ENCODE results near the gene NELL2. TPM values are rescaled to one million over a fixed set of nuclear protein-coding genes. Genes with fewer than 3 reads are reported as not detected.

NELL2 gene
- total and polyA plus RNA-seq, 4 donors = 103 to 241 (median 127) TPM

GRCh38 chr12:44881197-44881596 is 5.1 kb upstream of the NELL2 start:
- H3K27me3 ChIP-seq (ENCODE audit: control insufficient read depth, insufficient read depth, low read length) = no peaks in the 10 kb centered on the region
- H3K4me3 ChIP-seq (ENCODE audit: low read depth, low read length) = no peak overlapping the region
- no peaks in the 10 kb centered on the region for H3K36me3 ChIP-seq (ENCODE audit: control insufficient read depth, insufficient read depth, low read length)
- H3K27ac ChIP-seq (ENCODE audit: low read depth, low read length) = no peak overlapping the region
- H3K4me1 ChIP-seq (ENCODE audit: control insufficient read depth, insufficient read depth, low read length) = peaks cover 8% of the 10 kb centered on the region
- DNase-seq (ENCODE audit: low read depth in 4 of 6, low spot score in 6 of 6) = no peak
- peaks cover 2% of the 10 kb centered on the region for H3K9me3 ChIP-seq (ENCODE audit: control insufficient read depth, insufficient read depth, low read length)
- WGBS (ENCODE audit: insufficient coverage) = no CpG with 5 or more reads among the region's 1 CpG

GRCh38 chr12:44876544-44877410 is 662 bp upstream of the NELL2 start:
- peak in 5 of 6 donors; percentile 36 to 85 (median 61) for DNase-seq (ENCODE audit: low read depth in 4 of 6, low spot score in 6 of 6)
- Histone ChIP-seq H3K4me1 (ENCODE audit: control insufficient read depth, insufficient read depth, low read length) (peaks cover 15% of the 10 kb centered on the region), H3K9me3 (ENCODE audit: control insufficient read depth, insufficient read depth, low read length) (no peaks in the 10 kb centered on the region), H3K27me3 (ENCODE audit: control insufficient read depth, insufficient read depth, low read length) (peaks cover 9% of the 10 kb centered on the region), H3K36me3 (ENCODE audit: control insufficient read depth, insufficient read depth, low read length) (no peaks in the 10 kb centered on the region), H3K27ac (ENCODE audit: low read depth, low read length) (peak overlapping the region; percentile 72), H3K4me3 (ENCODE audit: low read depth, low read length) (peak overlapping the region; percentile 63)
- 0% methylated on average over 32 of the region's 42 CpGs for WGBS (ENCODE audit: insufficient coverage)

GRCh38 chr12:44875417-44875953 is 630 bp downstream of the NELL2 start:
- Histone ChIP-seq H3K27me3 (ENCODE audit: control insufficient read depth, insufficient read depth, low read length) (peaks cover 9% of the 10 kb centered on the region), H3K9me3 (ENCODE audit: control insufficient read depth, insufficient read depth, low read length) (no peaks in the 10 kb centered on the region), H3K4me3 (ENCODE audit: low read depth, low read length) (peak overlapping the region; percentile 63), H3K36me3 (ENCODE audit: control insufficient read depth, insufficient read depth, low read length) (no peaks in the 10 kb centered on the region), H3K4me1 (ENCODE audit: control insufficient read depth, insufficient read depth, low read length) (peaks cover 15% of the 10 kb centered on the region), H3K27ac (ENCODE audit: low read depth, low read length) (peak overlapping the region; percentile 57)
- peak in 4 of 6 donors; percentile 45 to 72 (median 56) for DNase-seq (ENCODE audit: low read depth in 4 of 6, low spot score in 6 of 6)
- 0% methylated on average over 23 of the region's 27 CpGs for WGBS (ENCODE audit: insufficient coverage)

GRCh38 chr12:44874981-44875416 is 1.1 kb downstream of the NELL2 start:
- H3K9me3 ChIP-seq (ENCODE audit: control insufficient read depth, insufficient read depth, low read length) = no peaks in the 10 kb centered on the region
- H3K36me3 ChIP-seq (ENCODE audit: control insufficient read depth, insufficient read depth, low read length) = no peaks in the 10 kb centered on the region
- DNase-seq (ENCODE audit: low read depth in 4 of 6, low spot score in 6 of 6) = peak in 4 of 6 donors; percentile 3 to 64 (median 42)
- no peak overlapping the region for H3K27ac ChIP-seq (ENCODE audit: low read depth, low read length)
- WGBS (ENCODE audit: insufficient coverage) = 0% methylated on average over 7 of the region's 12 CpGs
- peak overlapping the region; percentile 63 for H3K4me3 ChIP-seq (ENCODE audit: low read depth, low read length)
- H3K27me3 ChIP-seq (ENCODE audit: control insufficient read depth, insufficient read depth, low read length) = peaks cover 9% of the 10 kb centered on the region
- peaks cover 15% of the 10 kb centered on the region for H3K4me1 ChIP-seq (ENCODE audit: control insufficient read depth, insufficient read depth, low read length)

GRCh38 chr12:44873898-44874297 is 2.2 kb downstream of the NELL2 start:
- whole genome bisulfite sequencing (ENCODE audit: insufficient coverage) = no CpG with 5 or more reads among the region's 1 CpG
- DNase-seq (ENCODE audit: low read depth in 4 of 6, low spot score in 6 of 6) = peak in 5 of 6 donors; percentile 15 to 89 (median 38)
- Histone ChIP-seq H3K27me3 (ENCODE audit: control insufficient read depth, insufficient read depth, low read length) (peaks cover 9% of the 10 kb centered on the region), H3K4me1 (ENCODE audit: control insufficient read depth, insufficient read depth, low read length) (peaks cover 15% of the 10 kb centered on the region), H3K4me3 (ENCODE audit: low read depth, low read length) (peak overlapping the region; percentile 6), H3K9me3 (ENCODE audit: control insufficient read depth, insufficient read depth, low read length) (no peaks in the 10 kb centered on the region), H3K27ac (ENCODE audit: low read depth, low read length) (no peak overlapping the region), H3K36me3 (ENCODE audit: control insufficient read depth, insufficient read depth, low read length) (no peaks in the 10 kb centered on the region)

- Histone ChIP-seq H3K36me3 (ENCODE audit: control insufficient read depth, insufficient read depth, low read length) (no peaks in the 10 kb centered on the region), H3K4me3 (ENCODE audit: low read depth, low read length) (no peak overlapping the region), H3K9me3 (ENCODE audit: control insufficient read depth, insufficient read depth, low read length) (no peaks in the 10 kb centered on the region), H3K27ac (ENCODE audit: low read depth, low read length) (no peak overlapping the region), H3K4me1 (ENCODE audit: control insufficient read depth, insufficient read depth, low read length) (no peaks in the 10 kb centered on the region), H3K27me3 (ENCODE audit: control insufficient read depth, insufficient read depth, low read length) (no peaks in the 10 kb centered on the region)
- no peak for DNase-seq (ENCODE audit: low read depth in 4 of 6, low spot score in 6 of 6)
These were observed 6.6 kb downstream of the NELL2 start for GRCh38 chr12:44869503-44869902.

GRCh38 chr12:44863867-44864266 is 12.2 kb downstream of the NELL2 start:
- Histone ChIP-seq H3K9me3 (ENCODE audit: control insufficient read depth, insufficient read depth, low read length) (peaks cover 5% of the 10 kb centered on the region), H3K4me1 (ENCODE audit: control insufficient read depth, insufficient read depth, low read length) (no peaks in the 10 kb centered on the region), H3K36me3 (ENCODE audit: control insufficient read depth, insufficient read depth, low read length) (no peaks in the 10 kb centered on the region), H3K4me3 (ENCODE audit: low read depth, low read length) (no peak overlapping the region), H3K27me3 (ENCODE audit: control insufficient read depth, insufficient read depth, low read length) (no peaks in the 10 kb centered on the region), H3K27ac (ENCODE audit: low read depth, low read length) (no peak overlapping the region)
- no CpG with 5 or more reads among the region's 2 CpGs for WGBS (ENCODE audit: insufficient coverage)
- no peak for DNase-seq (ENCODE audit: low read depth in 4 of 6, low spot score in 6 of 6)

- WGBS (ENCODE audit: insufficient coverage) = no CpG with 5 or more reads among the region's 1 CpG
- H3K4me3 ChIP-seq (ENCODE audit: low read depth, low read length) = no peak overlapping the region
- no peaks in the 10 kb centered on the region for H3K36me3 ChIP-seq (ENCODE audit: control insufficient read depth, insufficient read depth, low read length)
- no peak for DNase-seq (ENCODE audit: low read depth in 4 of 6, low spot score in 6 of 6)
- no peaks in the 10 kb centered on the region for H3K4me1 ChIP-seq (ENCODE audit: control insufficient read depth, insufficient read depth, low read length)
- H3K27ac ChIP-seq (ENCODE audit: low read depth, low read length) = no peak overlapping the region
- H3K27me3 ChIP-seq (ENCODE audit: control insufficient read depth, insufficient read depth, low read length) = no peaks in the 10 kb centered on the region
- peaks cover 5% of the 10 kb centered on the region for H3K9me3 ChIP-seq (ENCODE audit: control insufficient read depth, insufficient read depth, low read length)
These were observed 16.0 kb downstream of the NELL2 start for GRCh38 chr12:44859998-44860689.

- H3K36me3 ChIP-seq (ENCODE audit: control insufficient read depth, insufficient read depth, low read length) = no peaks in the 10 kb centered on the region
- no peaks in the 10 kb centered on the region for H3K4me1 ChIP-seq (ENCODE audit: control insufficient read depth, insufficient read depth, low read length)
- peaks cover 5% of the 10 kb centered on the region for H3K9me3 ChIP-seq (ENCODE audit: control insufficient read depth, insufficient read depth, low read length)
- no CpG with 5 or more reads among the region's 4 CpGs for WGBS (ENCODE audit: insufficient coverage)
- no peak for DNase-seq (ENCODE audit: low read depth in 4 of 6, low spot score in 6 of 6)
- H3K4me3 ChIP-seq (ENCODE audit: low read depth, low read length) = no peak overlapping the region
- H3K27me3 ChIP-seq (ENCODE audit: control insufficient read depth, insufficient read depth, low read length) = no peaks in the 10 kb centered on the region
- H3K27ac ChIP-seq (ENCODE audit: low read depth, low read length) = no peak overlapping the region
These were observed 17.8 kb downstream of the NELL2 start for GRCh38 chr12:44858226-44858855.
